A673 (cell line): ENCODE results near the gene GPN2. TPM values are rescaled to one million over a fixed set of nuclear protein-coding genes. Genes with fewer than 3 reads are reported as not detected.
A peak's percentile ranks its signal among the peaks of the same experiment; 100 is the strongest.

ENCODE experiments used
- BruUV-seq: library from RNA; stranded (reverse); fragments of 400-500 nt; replicated peaks from 2 replicates; lab custom pipeline; 2021; lab: Mats Ljungman, UMichigan
- CTCF ChIA-PET: fragments of 300-600 bp; sonication (Branson Sonifier 250); formaldehyde crosslinking; loops from one replicate; lab custom pipeline; 2022; ENCODE audit warnings: antibody characterized with exemption; lab: Charles Lee
- POLR2A ChIA-PET: fragments of 300-600 bp; sonication (Branson Sonifier 250); formaldehyde crosslinking; loops from one replicate; lab custom pipeline; 2022; ENCODE audit warnings: antibody characterized with exemption; ENCODE audit not compliant: low non-redundant PET; lab: Charles Lee
- DNase-seq: peaks from one replicate; pipeline ENCODE4 v3.0.0-alpha.2; 2015; ENCODE audit warnings: low spot score
- H3K27ac ChIP-seq: fragments of 200-600 bp; sonication (generic); 2 replicates; pipeline ENCODE4 v1.5.1; 2016; ENCODE audit warnings: mixed run types, low read depth, mild to moderate bottlenecking, mixed read lengths, antibody characterized with exemption, low read length; ENCODE audit not compliant: poor library complexity, severe bottlenecking
- H3K27me3 ChIP-seq: fragments of 200-600 bp; sonication (generic); replicated peaks from 2 replicates; pipeline ENCODE4 v1.6.1; 2017; ENCODE audit warnings: mixed run types, low read depth, mild to moderate bottlenecking, mixed read lengths, antibody characterized with exemption, low read length; ENCODE audit not compliant: insufficient read depth, poor library complexity
- H3K36me3 ChIP-seq: fragments of 200-600 bp; sonication (generic); 2 replicates; pipeline ENCODE4 v1.6.1; 2016; ENCODE audit warnings: mixed run types, mild to moderate bottlenecking, mixed read lengths, antibody characterized with exemption, low read length; ENCODE audit not compliant: insufficient read depth, poor library complexity, severe bottlenecking
- H3K4me1 ChIP-seq: fragments of 200-600 bp; sonication (generic); 2 replicates; pipeline ENCODE4 v1.6.1; 2017; ENCODE audit warnings: mixed run types, mild to moderate bottlenecking, mixed read lengths, antibody characterized with exemption, low read length; ENCODE audit not compliant: insufficient read depth, poor library complexity, severe bottlenecking
- H3K4me3 ChIP-seq: fragments of 200-600 bp; sonication (generic); 2 replicates; pipeline ENCODE4 v1.5.1; 2016; ENCODE audit warnings: low read depth, mixed run types, mild to moderate bottlenecking, mixed read lengths, low read length; ENCODE audit not compliant: poor library complexity, severe bottlenecking
- H3K9me3 ChIP-seq: fragments of 200-600 bp; sonication (generic); 2 replicates; pipeline ENCODE4 v1.6.1; 2016; ENCODE audit warnings: mixed run types, low read depth, mild to moderate bottlenecking, mixed read lengths, antibody characterized with exemption, low read length; ENCODE audit not compliant: poor library complexity, severe bottlenecking
- CTCF ChIP-seq: fragments of 300-800, 200-600 bp; sonication (generic); conservative IDR thresholded peaks from 2 replicates; pipeline ENCODE4 v1.5.1; 2017; ENCODE audit warnings: low read depth, mild to moderate bottlenecking, antibody characterized with exemption, low read length, moderate library complexity, mixed read lengths
- EZH2 ChIP-seq: fragments of 200-600 bp; sonication (generic); IDR thresholded peaks from 2 replicates; pipeline ENCODE4 v1.6.1; 2017; ENCODE audit warnings: borderline replicate concordance, low read depth, mild to moderate bottlenecking, mixed read lengths, antibody characterized with exemption, low read length; ENCODE audit not compliant: poor library complexity, severe bottlenecking
- intact Hi-C: fragments of 100-400 bp; cut with micrococcal nuclease; formaldehyde crosslinking; loops from one replicate; pipeline ENCODE4 v1.10.0; 2022; ENCODE audit not compliant: unreplicated experiment
- total RNA-seq: library from RNA; stranded (reverse); gene quantifications from 2 replicates; pipeline ENCODE4 v1.2.3, GENCODE V29; 2021

The GPN2 gene
- total RNA-seq, 1 experiment from 2014 or later: 41.4 TPM

- H3K4me3 ChIP-seq: peak overlapping the region; percentile 75
- H3K27ac ChIP-seq: peak overlapping the region; percentile 63
- H3K4me1 ChIP-seq: peaks cover 5% of the 10 kb centered on the region
- intact Hi-C loops: no loop called here
- no peaks in the 10 kb centered on the region for H3K27me3 ChIP-seq
- no TSS peak for BruUV-seq
- no peaks in the 10 kb centered on the region for H3K9me3 ChIP-seq
- DNase-seq: no peak
- ChIA-PET POLR2A (no interaction called here), CTCF (no interaction called here)
- peaks cover 3% of the 10 kb centered on the region for H3K36me3 ChIP-seq
- no peak for TF ChIP-seq CTCF
- TF ChIP-seq EZH2: no peak
Measured at GRCh38 chr1:26827106-26827604, 62.9 kb downstream of the GPN2 start.

GRCh38 chr1:26826261-26827105 is 63.6 kb downstream of the GPN2 start, which contains the start of gene ZDHHC18:
Gene ZDHHC18, plus strand, starts transcription at chr1:26826688. Its CDS starts 117 bp downstream, at chr1:26826805.
- intact Hi-C loops: no loop called here
- H3K4me1 ChIP-seq: peaks cover 5% of the 10 kb centered on the region
- DNase-seq: peak; percentile 72
- TF ChIP-seq EZH2: no peak
- TF ChIP-seq CTCF: peak; percentile 49
- H3K27me3 ChIP-seq: no peaks in the 10 kb centered on the region
- H3K27ac ChIP-seq: peak within 1 kb of the TSS; percentile 63
- peak within 1 kb of the TSS; percentile 75 for H3K4me3 ChIP-seq
- no TSS peak for BruUV-seq
- CTCF ChIA-PET: interaction anchor here (0.6 kb wide), 3 partner anchors 39 to 210 kb away, joined by 3 to 4 read pairs (median 4); no protein-coding TSS in a partner anchor
- no peaks in the 10 kb centered on the region for H3K9me3 ChIP-seq
- H3K36me3 ChIP-seq: no peaks in the 10 kb centered on the region
- POLR2A ChIA-PET: no interaction called here

Other genes with a start within 250 kb of the GPN2 start
- gene ARID1A, start 194.3 kb downstream of the GPN2 start, total RNA-seq: 120 and 123 TPM in 2 replicates
- gene PIGV, start 102.3 kb downstream of the GPN2 start, total RNA-seq: 4.9 and 9.1 TPM in 2 replicates
- gene ZDHHC18, start 63.6 kb downstream of the GPN2 start, total RNA-seq: 27.9 and 31.5 TPM in 2 replicates
- gene SFN, start 27.1 kb downstream of the GPN2 start, total RNA-seq: 0.24 TPM in 1 of 2 replicates, not detected in the other
- 17.5 and 19.5 TPM in 2 replicates for gene GPATCH3, start 10.2 kb upstream of the GPN2 start, total RNA-seq
- gene NR0B2, start 23.7 kb upstream of the GPN2 start, total RNA-seq: not detected in 2 replicates
- gene NUDC, start 31.5 kb upstream of the GPN2 start, total RNA-seq: 172 and 187 TPM in 2 replicates
- gene KDF1, start 70.2 kb upstream of the GPN2 start, total RNA-seq: not detected in 2 replicates
- gene TRNP1, start 103.4 kb upstream of the GPN2 start, total RNA-seq: 1.0 and 1.4 TPM in 2 replicates
- gene TENT5B, start 122.6 kb upstream of the GPN2 start, total RNA-seq: 1.2 and 1.6 TPM in 2 replicates